Fibroblast of lung (primary cell): ENCODE results near the gene MRS2. TPM values are rescaled to one million over a fixed set of nuclear protein-coding genes. Genes with fewer than 3 reads are reported as not detected.
A peak's percentile ranks its signal among the peaks of the same experiment; 100 is the strongest.

Source experiments
- DNase-seq, 2 donors: peaks; one replicate each; pipeline versions ENCODE4 v3.0.0 to v3.0.0-alpha.2; 2010; ENCODE audit warnings: low read depth in 2 of 2
- H2AFZ ChIP-seq: 2 replicates; pipeline ENCODE4 v1.5.1; 2012; ENCODE audit warnings: low read length, control low read depth, inconsistent platforms
- H3K27ac ChIP-seq: 2 replicates; pipeline ENCODE4 v1.5.1; 2011; ENCODE audit warnings: low read length, control low read depth; ENCODE audit not compliant: insufficient read depth
- H3K27me3 ChIP-seq: 2 replicates; pipeline ENCODE4 v1.5.1; 2011; ENCODE audit warnings: mild to moderate bottlenecking, low read length; ENCODE audit not compliant: control insufficient read depth, insufficient read depth
- H3K36me3 ChIP-seq: 2 replicates; pipeline ENCODE4 v1.5.1; 2011; ENCODE audit warnings: low read length; ENCODE audit not compliant: control insufficient read depth, insufficient read depth
- H3K4me1 ChIP-seq: 2 replicates; pipeline ENCODE4 v1.5.1; 2011; ENCODE audit warnings: low read length; ENCODE audit not compliant: control insufficient read depth, insufficient read depth; ENCODE audit errors: extremely low read depth
- H3K4me2 ChIP-seq: 2 replicates; pipeline ENCODE4 v1.5.1; 2011; ENCODE audit warnings: low read length, control low read depth; ENCODE audit not compliant: insufficient read depth; ENCODE audit errors: extremely low read depth
- H3K4me3 ChIP-seq, 4 experiments: fragments of 200-600 bp in 1 of 4; sonication (generic) in 1 of 4; replicated peaks in 1 of 4; 2 replicates each; pipeline ENCODE4 v1.5.1; 2011 to 2016; ENCODE audit warnings: low read length in 4 of 4, low read depth in 3 of 4, mild to moderate bottlenecking in 3 of 4, control low read depth in 2 of 4, inconsistent platforms in 1 of 4, mixed read lengths in 1 of 4; ENCODE audit not compliant: insufficient read depth in 1 of 4; ENCODE audit errors: control extremely low read depth in 1 of 4
- H3K79me2 ChIP-seq: 2 replicates; pipeline ENCODE4 v1.5.1; 2012; ENCODE audit warnings: mild to moderate bottlenecking, low read length, inconsistent platforms; ENCODE audit not compliant: control insufficient read depth, insufficient read depth
- H3K9ac ChIP-seq: 2 replicates; pipeline ENCODE4 v1.5.1; 2011; ENCODE audit warnings: mild to moderate bottlenecking, low read length, control low read depth; ENCODE audit not compliant: insufficient read depth
- H3K9me3 ChIP-seq: 2 replicates; pipeline ENCODE4 v1.5.1; 2012; ENCODE audit warnings: low read depth, low read length; ENCODE audit not compliant: control insufficient read depth, insufficient read depth
- H4K20me1 ChIP-seq: 2 replicates; pipeline ENCODE4 v1.5.1; 2011; ENCODE audit warnings: low read length; ENCODE audit not compliant: control insufficient read depth, insufficient read depth; ENCODE audit errors: extremely low read depth
- CTCF ChIP-seq, 2 donors: IDR thresholded peaks in 1 of 2; conservative IDR thresholded peaks in 1 of 2; 1 replicate in 1 of 2; 2 replicates in 1 of 2; pipeline ENCODE4 v1.5.1; 2011 to 2012; ENCODE audit warnings: low read length in 2 of 2, control low read depth in 1 of 2, inconsistent platforms in 1 of 2, low read depth in 1 of 2, mild to moderate bottlenecking in 1 of 2
- EZH2 ChIP-seq: IDR thresholded peaks from 2 replicates; pipeline ENCODE4 v1.5.1; 2012; ENCODE audit warnings: low read length, control low read depth, mild to moderate bottlenecking; ENCODE audit errors: missing control alignments
- polyA plus RNA-seq, 2 donors: library from polyadenylated mRNA; depleted of rRNA in 1 of 2; stranded (reverse) in 1 of 2; unstranded in 1 of 2; fragments of >200 nt; gene quantifications; 2 replicates each; pipeline ENCODE4 v1.2.1, GENCODE V29; 2011 to 2012; ENCODE audit warnings: missing spikeins in 1 of 2
- total RNA-seq: library from RNA; depleted of rRNA; stranded (reverse); fragments of >200 nt; gene quantifications from 2 replicates; pipeline ENCODE4 v1.2.1, GENCODE V29; 2014

The MRS2 gene
- total and polyA plus RNA-seq, 2 donors (not counting 1 experiment from before 2014, with no cell fraction given) = 12.6 to 19.9 TPM

GRCh38 chr6:24472181-24472580, 69.4 kb downstream of the MRS2 start:
- H3K9me3 ChIP-seq = no peaks in the 10 kb centered on the region
- no peaks in the 10 kb centered on the region for H3K36me3 ChIP-seq
- no peak overlapping the region for H3K27ac ChIP-seq
- H3K27me3 ChIP-seq = no peaks in the 10 kb centered on the region
- no peak for TF ChIP-seq EZH2
- TF ChIP-seq CTCF (conservative IDR thresholded peaks at IDR 0.05 in 1 of 2, IDR thresholded peaks at IDR 0.05 in 1 of 2; ENCODE audit: low read depth in 1 of 2, low read length in 2 of 2) = no peak
- H2AFZ ChIP-seq = no peak overlapping the region
- no peaks in the 10 kb centered on the region for H4K20me1 ChIP-seq
- peak in 1 of 2 donors; percentile 5 for DNase-seq
- no peak overlapping the region for H3K4me3 ChIP-seq
- no peaks in the 10 kb centered on the region for H3K4me1 ChIP-seq
- no peak overlapping the region for H3K9ac ChIP-seq
- no peaks in the 10 kb centered on the region for H3K79me2 ChIP-seq
- H3K4me2 ChIP-seq = no peak overlapping the region

Other genes with a start within 250 kb of the MRS2 start
- under 0.01 TPM in 1 of 2 replicates, not detected in the other for gene DCDC2, start 44.9 kb upstream of the MRS2 start, total RNA-seq
- gene DCDC2, start 44.9 kb upstream of the MRS2 start, polyA plus RNA-seq = 0.01 TPM in 1 of 2 replicates, not detected in the other
- under 0.01 TPM in 2 replicates for gene GPLD1, start 86.6 kb downstream of the MRS2 start, total RNA-seq
- gene GPLD1, start 86.6 kb downstream of the MRS2 start, polyA plus RNA-seq = 0.01 and 0.07 TPM in 2 replicates
- gene ALDH5A1, start 92.0 kb downstream of the MRS2 start, total RNA-seq = 0.26 and 0.33 TPM in 2 replicates
- gene ALDH5A1, start 92.0 kb downstream of the MRS2 start, polyA plus RNA-seq = 0.11 and 0.23 TPM in 2 replicates
- gene KIAA0319, start 243.3 kb downstream of the MRS2 start, total RNA-seq = under 0.01 TPM in 2 replicates
- 0.01 and 0.08 TPM in 2 replicates for gene KIAA0319, start 243.3 kb downstream of the MRS2 start, polyA plus RNA-seq